ACC112 (cell line): ENCODE data around the gene TUBA4A.
"Not testable (repeated sequence)": the region's sequence is repeated elsewhere in the genome, so short reads cannot be mapped to it uniquely, and the experiment has no call there.

Experiments
- H2AFZ ChIP-seq: fragments of 200-600 bp; sonication (generic); one replicate; pipeline ENCODE4 v1.6.0; 2017; ENCODE audit warnings: antibody characterized with exemption, low read length; ENCODE audit not compliant: unreplicated experiment
- H3K27ac ChIP-seq: fragments of 200-600 bp; sonication (generic); 2 replicates; pipeline ENCODE4 v1.5.1; 2014; ENCODE audit warnings: low read depth, mild to moderate bottlenecking, antibody characterized with exemption, low read length, moderate library complexity
- H3K27me3 ChIP-seq: fragments of 200-600 bp; sonication (generic); 2 replicates; pipeline ENCODE4 v1.6.1; 2014; ENCODE audit warnings: mild to moderate bottlenecking, antibody characterized with exemption, low read length, moderate library complexity, mixed read lengths; ENCODE audit not compliant: insufficient read depth
- H3K36me3 ChIP-seq: fragments of 200-600 bp; sonication (generic); 2 replicates; pipeline ENCODE4 v1.6.1; 2016; ENCODE audit warnings: mild to moderate bottlenecking, antibody characterized with exemption, low read length, moderate library complexity, mixed read lengths; ENCODE audit not compliant: insufficient read depth
- H3K4me1 ChIP-seq: fragments of 200-600 bp; sonication (generic); one replicate; pipeline ENCODE4 v1.6.1; 2016; ENCODE audit warnings: low read length, mixed read lengths; ENCODE audit not compliant: insufficient read depth, unreplicated experiment, control insufficient read depth
- H3K4me3 ChIP-seq: fragments of 200-600 bp; sonication (generic); 2 replicates; pipeline ENCODE4 v1.5.1; 2014; ENCODE audit warnings: mild to moderate bottlenecking, low read depth, low read length
- H3K79me2 ChIP-seq: fragments of 200-600 bp; sonication (generic); one replicate; pipeline ENCODE4 v1.6.0; 2016; ENCODE audit warnings: low read length; ENCODE audit not compliant: control insufficient read depth, unreplicated experiment, insufficient read depth

The TUBA4A gene

GRCh38 chr2:219293736-219294231, 40.1 kb upstream of the TUBA4A start:
- Histone ChIP-seq H3K79me2 (no peaks in the 10 kb centered on the region), H3K4me1 (peaks cover 11% of the 10 kb centered on the region), H3K27me3 (no peaks in the 10 kb centered on the region), H3K27ac (no peak overlapping the region), H3K36me3 (no peaks in the 10 kb centered on the region), H2AFZ (no peak overlapping the region), H3K4me3 (no peak overlapping the region)

DNA sequence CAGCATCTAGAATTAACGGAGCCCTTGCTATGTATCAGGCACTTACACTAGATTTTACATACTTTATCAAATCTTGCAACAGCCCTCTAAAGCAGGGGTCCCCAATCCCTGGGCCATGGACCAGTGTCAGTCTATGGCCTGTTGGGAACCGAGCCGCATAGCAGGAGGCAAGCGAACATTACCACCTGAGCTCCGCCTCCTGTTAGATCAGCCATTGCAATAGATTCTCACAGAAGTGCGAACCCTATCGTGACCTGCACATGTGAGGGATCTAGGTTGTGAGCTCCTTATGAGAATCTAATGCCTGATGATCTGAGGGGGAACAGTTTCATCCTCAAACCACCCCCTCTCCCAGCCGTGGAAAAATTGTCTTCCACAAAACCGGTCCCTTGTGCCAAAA, 38.9 kb upstream of the TUBA4A start:
- Histone ChIP-seq H3K27ac (no peak overlapping the region), H3K4me1 (peaks cover 11% of the 10 kb centered on the region), H3K79me2 (no peaks in the 10 kb centered on the region), H3K4me3 (no peak overlapping the region), H3K27me3 (no peaks in the 10 kb centered on the region), H2AFZ (no peak overlapping the region), H3K36me3 (no peaks in the 10 kb centered on the region)

- Histone ChIP-seq H3K4me3 (no peak overlapping the region), H2AFZ (no peak overlapping the region), H3K27ac (no peak overlapping the region), H3K27me3 (no peaks in the 10 kb centered on the region), H3K79me2 (no peaks in the 10 kb centered on the region), H3K36me3 (no peaks in the 10 kb centered on the region), H3K4me1 (peaks cover 11% of the 10 kb centered on the region)
Observed at GRCh38 chr2:219291910-219292490, 38.3 kb upstream of the TUBA4A start.

DNA sequence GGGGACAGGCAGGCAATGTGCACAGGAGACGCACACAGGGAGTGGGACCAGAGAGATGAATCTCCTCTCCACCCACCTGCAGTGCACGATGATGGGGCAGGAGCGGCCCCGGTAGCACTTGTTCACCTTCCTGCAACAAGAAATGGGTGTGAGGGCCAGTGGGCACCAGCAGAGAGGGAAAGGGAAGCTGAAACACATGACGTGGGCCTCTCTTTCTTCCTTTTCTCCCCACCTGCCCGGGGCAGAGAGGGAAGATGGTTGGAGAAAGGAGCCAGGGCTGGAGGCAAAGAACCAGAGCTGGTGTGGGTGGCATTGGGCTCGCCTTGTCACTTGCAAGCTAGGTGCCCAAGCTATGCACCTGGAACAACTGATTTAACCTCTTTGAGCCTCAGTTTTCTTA, 37.7 kb upstream of the TUBA4A start:
- Histone ChIP-seq H2AFZ (no peak overlapping the region), H3K27me3 (no peaks in the 10 kb centered on the region)

GRCh38 chr2:219290381-219291171, 36.9 kb upstream of the TUBA4A start:
- no peak overlapping the region for H2AFZ ChIP-seq
- H3K27ac ChIP-seq, result peak overlapping the region; percentile 33; the same call in 1 of the 2 replicates
- no peaks in the 10 kb centered on the region for H3K36me3 ChIP-seq
- peaks cover 20% of the 10 kb centered on the region for H3K4me1 ChIP-seq
- H3K79me2 ChIP-seq, result no peaks in the 10 kb centered on the region
- no peak overlapping the region for H3K4me3 ChIP-seq
- H3K27me3 ChIP-seq, result no peaks in the 10 kb centered on the region

More for the DNA sequence above, 37.7 kb upstream of the TUBA4A start:
- H3K79me2 ChIP-seq, result no peaks in the 10 kb centered on the region
- no peaks in the 10 kb centered on the region for H3K36me3 ChIP-seq
- no peak overlapping the region for H3K4me3 ChIP-seq
- no peak overlapping the region for H3K27ac ChIP-seq
- H3K4me1 ChIP-seq, result peaks cover 17% of the 10 kb centered on the region

GRCh38 chr2:219289537-219290361, 36.0 kb upstream of the TUBA4A start:
- Histone ChIP-seq H3K27me3 (no peaks in the 10 kb centered on the region), H3K27ac (peak overlapping the region; percentile 55; the same call in 1 of the 2 replicates), H2AFZ (no peak overlapping the region), H3K36me3 (no peaks in the 10 kb centered on the region), H3K4me3 (no peak overlapping the region), H3K4me1 (peaks cover 20% of the 10 kb centered on the region), H3K79me2 (no peaks in the 10 kb centered on the region)

DNA sequence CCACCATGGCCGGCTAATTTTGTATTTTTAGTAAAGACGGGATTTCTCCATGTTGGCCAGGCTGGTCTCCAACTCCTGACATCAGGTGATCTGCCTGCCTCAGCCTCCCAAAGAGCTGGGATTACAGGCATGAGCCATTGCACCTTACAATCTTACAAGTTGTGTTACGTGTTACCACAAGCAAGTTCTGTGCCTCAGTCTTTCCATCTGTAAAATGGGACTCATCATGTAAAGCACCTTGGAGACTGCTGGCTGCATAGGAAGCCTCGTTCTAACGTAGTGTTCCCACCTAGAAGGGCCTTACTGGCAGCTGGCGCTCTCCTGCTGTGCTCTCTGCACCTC, 35.4 kb upstream of the TUBA4A start:
- peak overlapping the region; percentile 55; the same call in 1 of the 2 replicates for H3K27ac ChIP-seq

DNA sequence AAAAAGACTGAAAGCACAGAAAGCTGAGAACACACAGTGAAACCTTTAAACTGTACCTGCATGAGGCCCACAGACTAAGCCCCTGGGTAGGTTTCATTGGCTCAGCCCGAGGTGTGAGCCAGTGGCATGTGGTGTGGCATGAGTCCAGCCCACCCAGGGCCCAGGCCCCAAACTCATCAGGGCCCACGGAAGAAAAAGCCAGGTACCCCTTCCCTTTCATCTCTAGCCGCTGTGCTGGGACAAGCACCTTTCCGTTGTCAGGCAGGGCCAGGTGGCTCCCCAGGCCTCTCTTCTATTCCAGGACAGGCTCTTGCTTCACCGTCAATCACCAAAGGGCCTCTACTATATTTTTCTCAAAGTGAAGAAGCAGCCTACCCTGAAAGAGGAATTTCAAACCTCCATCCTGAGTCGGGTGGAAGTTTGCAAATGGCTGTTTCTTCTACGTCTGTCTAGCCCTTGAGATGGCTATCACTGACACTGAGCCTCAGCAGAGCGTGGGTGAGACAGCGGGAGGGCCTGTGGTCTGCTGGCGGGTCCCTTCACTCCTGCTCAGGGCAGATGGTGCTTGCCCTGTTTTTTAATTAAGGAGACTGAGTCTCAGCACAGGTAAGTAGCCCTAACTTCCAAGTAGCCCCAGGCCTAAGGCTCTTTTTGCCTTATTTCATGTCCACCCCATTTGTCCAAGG, 34.0 kb upstream of the TUBA4A start:
- Histone ChIP-seq H3K4me3 (no peak overlapping the region), H3K79me2 (no peaks in the 10 kb centered on the region), H3K36me3 (no peaks in the 10 kb centered on the region), H3K27ac (no peak overlapping the region), H3K27me3 (no peaks in the 10 kb centered on the region), H2AFZ (no peak overlapping the region), H3K4me1 (peaks cover 20% of the 10 kb centered on the region)

More for the DNA sequence above, 35.4 kb upstream of the TUBA4A start:
- Histone ChIP-seq H3K79me2 (no peaks in the 10 kb centered on the region), H3K4me1 (peaks cover 20% of the 10 kb centered on the region), H3K36me3 (no peaks in the 10 kb centered on the region), H2AFZ (no peak overlapping the region), H3K4me3 (no peak overlapping the region), H3K27me3 (no peaks in the 10 kb centered on the region)

- H3K36me3 ChIP-seq, H3K4me3 ChIP-seq, H3K79me2 ChIP-seq, H2AFZ ChIP-seq, H3K27ac ChIP-seq, H3K27me3 ChIP-seq: not testable (repeated sequence)
- H3K4me1 ChIP-seq, result peaks cover 20% of the 10 kb centered on the region
Observed at GRCh38 chr2:219287116-219287440, 33.4 kb upstream of the TUBA4A start.

DNA sequence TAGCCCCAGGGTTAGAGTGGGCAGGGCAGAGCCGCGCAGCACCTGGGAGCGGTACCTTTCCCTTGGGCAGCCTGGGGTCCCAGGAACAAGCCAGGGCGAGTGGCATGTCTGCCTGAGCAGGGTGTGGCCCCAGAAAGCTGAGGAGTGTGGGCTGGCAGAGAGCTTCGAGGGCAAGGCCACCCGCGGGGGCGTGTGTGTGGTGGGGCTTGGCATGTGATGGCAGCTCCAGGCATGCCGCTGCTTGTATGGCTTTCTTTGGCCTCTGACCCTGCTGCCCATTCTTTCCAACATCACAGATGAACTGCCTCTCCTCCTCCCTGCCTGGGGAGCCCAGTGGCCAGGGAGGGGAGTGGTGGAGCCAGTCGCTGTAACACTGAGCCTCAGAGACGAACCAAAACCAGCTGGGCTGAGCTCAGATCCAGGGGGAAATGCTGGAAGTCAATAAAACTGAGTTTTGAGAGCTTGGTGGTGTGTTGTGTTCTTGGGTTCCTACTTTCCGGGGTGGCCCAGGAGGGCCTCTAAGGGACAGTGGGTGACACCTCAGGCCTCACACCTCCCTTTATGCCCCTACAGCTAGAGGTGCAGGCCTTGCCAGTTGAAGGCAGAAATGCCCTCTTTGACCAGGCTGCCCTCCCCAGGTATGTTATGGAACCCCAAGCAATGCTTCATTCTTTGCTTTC, 32.9 kb upstream of the TUBA4A start:
- peaks cover 20% of the 10 kb centered on the region for H3K4me1 ChIP-seq
- H3K4me3 ChIP-seq, result no peak overlapping the region
- H2AFZ ChIP-seq, result no peak overlapping the region
- H3K27me3 ChIP-seq, result no peaks in the 10 kb centered on the region
- no peaks in the 10 kb centered on the region for H3K36me3 ChIP-seq
- H3K79me2 ChIP-seq, result no peaks in the 10 kb centered on the region
- no peak overlapping the region for H3K27ac ChIP-seq
